DND-41 (cell line): ENCODE data around the gene ATP6AP1.

Experiments
- EZH2 ChIP-seq: IDR thresholded peaks from 3 replicates; pipeline ENCODE4 v1.6.1; 2012; ENCODE audit warnings: borderline replicate concordance, low read depth, mild to moderate bottlenecking, moderate library complexity, low read length, inconsistent platforms; ENCODE audit not compliant: severe bottlenecking
- TF ChIP-seq, protein P1 (sequence below): IDR thresholded peaks from 2 replicates; pipeline ENCODE4 v1.5.1; 2012; ENCODE audit warnings: borderline replicate concordance, low read length, moderate library complexity, mild to moderate bottlenecking; ENCODE audit not compliant: poor library complexity, severe bottlenecking; ENCODE audit errors: extremely low read depth

- TF ChIP-seq EZH2 = no peak
- TF ChIP-seq, protein P1, sequence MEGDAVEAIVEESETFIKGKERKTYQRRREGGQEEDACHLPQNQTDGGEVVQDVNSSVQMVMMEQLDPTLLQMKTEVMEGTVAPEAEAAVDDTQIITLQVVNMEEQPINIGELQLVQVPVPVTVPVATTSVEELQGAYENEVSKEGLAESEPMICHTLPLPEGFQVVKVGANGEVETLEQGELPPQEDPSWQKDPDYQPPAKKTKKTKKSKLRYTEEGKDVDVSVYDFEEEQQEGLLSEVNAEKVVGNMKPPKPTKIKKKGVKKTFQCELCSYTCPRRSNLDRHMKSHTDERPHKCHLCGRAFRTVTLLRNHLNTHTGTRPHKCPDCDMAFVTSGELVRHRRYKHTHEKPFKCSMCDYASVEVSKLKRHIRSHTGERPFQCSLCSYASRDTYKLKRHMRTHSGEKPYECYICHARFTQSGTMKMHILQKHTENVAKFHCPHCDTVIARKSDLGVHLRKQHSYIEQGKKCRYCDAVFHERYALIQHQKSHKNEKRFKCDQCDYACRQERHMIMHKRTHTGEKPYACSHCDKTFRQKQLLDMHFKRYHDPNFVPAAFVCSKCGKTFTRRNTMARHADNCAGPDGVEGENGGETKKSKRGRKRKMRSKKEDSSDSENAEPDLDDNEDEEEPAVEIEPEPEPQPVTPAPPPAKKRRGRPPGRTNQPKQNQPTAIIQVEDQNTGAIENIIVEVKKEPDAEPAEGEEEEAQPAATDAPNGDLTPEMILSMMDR = no peak
These were observed 45.2 kb downstream of the ATP6AP1 start for GRCh38 chrX:154473683-154474082.
